Frontal cortex (tissue), 4 donors: ENCODE data around the gene KANSL1. TPM values are rescaled to one million over a fixed set of nuclear protein-coding genes. Genes with fewer than 3 reads are reported as not detected.
"Not testable (repeated sequence)": the region's sequence is repeated elsewhere in the genome, so short reads cannot be mapped to it uniquely, and the experiment has no call there.

Source experiments
- DNase-seq, 2 donors: peaks; one replicate each; pipeline ENCODE4 v3.0.0; 2012; ENCODE audit warnings: low spot score in 2 of 2
- FAIRE-seq: peaks from 2 replicates; lab custom pipeline; 2012; peaks lifted over from hg19 to GRCh38; lab: Jason Lieb, UNC
- total RNA-seq: library from RNA; depleted of rRNA; stranded (reverse); fragments of >200 nt; gene quantifications from one replicate; pipeline ENCODE4 v1.2.3, GENCODE V29; 2014
- donor health status: control.
- donor health status: control.
- donor health status: control.

Gene KANSL1
- total RNA-seq, 1 donor from 2014 or later = 113 TPM

DNA sequence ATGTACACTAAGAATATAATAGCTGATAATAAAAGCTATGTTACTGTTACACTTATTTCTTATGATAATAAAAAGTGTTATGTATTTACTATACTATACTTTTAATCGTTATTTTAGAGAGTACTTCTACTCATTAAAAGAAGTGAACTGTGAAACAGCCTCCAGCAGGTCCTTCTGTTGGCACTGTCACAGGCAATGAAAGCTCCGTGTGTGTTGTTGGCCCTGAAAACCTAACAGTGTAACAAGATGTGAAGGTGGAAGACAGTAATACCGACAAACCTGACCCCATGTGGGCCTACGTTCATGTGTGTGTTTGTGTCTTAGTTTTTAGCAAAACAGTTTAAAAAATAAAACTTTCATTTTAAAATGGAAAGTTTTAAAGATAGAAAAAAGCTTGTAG lies 102.4 kb downstream of the KANSL1 start:
- FAIRE-seq = no peak

DNA sequence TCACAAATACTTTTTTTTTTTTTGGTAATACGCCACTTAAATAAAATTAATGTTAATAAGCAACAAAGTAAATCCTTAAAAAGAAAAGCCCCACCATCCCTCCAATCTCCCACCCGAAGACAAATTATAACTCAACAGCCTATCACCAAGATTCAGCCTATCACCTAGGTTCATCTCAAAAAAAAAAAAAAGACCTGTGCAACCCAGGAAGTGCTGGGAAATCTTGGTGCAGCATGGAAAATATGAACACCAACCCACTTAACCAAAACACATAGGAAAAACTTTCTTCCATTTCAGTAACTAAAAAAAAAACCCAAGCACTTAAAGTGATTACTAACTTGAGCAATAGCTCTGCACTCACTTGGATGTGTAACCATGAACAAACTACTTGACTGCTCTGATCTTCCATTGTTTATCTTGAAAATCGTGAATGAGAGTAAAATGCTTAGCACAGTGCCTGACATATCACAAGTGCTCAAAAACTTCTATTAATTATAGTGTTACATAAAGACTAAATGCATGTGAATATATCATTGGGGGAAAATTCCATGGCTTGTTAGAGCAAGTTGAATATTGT lies 103.8 kb downstream of the KANSL1 start:
- no peak for DNase-seq

More for the DNA sequence above, 102.4 kb downstream of the KANSL1 start:
- DNase-seq = no peak

DNA sequence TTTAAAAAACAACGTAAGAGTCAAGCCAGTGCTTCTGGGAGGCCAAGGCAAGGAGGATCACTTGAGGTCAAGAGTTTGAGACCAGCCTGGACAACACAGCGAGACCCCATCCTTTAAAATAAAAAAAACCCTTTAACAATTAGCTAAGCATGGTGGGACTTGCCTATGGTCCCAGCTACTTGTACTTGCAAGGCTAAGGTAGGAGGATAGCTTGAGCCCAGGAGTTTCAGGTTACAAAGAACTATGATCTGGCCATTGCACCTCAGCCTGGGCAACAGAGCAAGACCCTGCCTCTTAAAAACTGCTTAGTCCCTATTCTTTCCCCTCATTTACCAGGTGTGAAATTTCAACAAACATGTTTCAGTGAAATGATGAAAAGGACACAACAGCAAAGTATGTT lies 104.6 kb downstream of the KANSL1 start:
- FAIRE-seq = no peak
- DNase-seq = no peak

More for the DNA sequence above, 103.8 kb downstream of the KANSL1 start:
- no peak for FAIRE-seq

DNA sequence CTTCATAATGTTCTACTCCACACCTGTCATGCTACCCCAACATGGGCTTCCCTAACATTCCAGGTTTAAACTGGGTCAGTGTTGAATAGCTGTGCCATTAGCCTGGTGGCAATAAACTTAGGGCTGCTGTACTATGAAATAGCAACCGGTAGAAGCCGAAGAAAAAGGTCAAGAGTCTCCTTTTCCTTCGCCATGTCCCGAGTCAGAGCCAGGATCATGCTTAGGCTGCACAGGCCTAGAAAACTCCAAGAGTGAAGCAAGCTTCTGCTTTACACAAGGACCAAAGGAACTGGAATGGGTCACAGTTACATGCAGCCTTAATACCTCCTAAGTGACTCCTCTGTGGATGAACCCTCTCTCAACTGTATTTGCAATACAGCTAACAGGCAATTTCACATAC lies 105.4 kb downstream of the KANSL1 start:
- FAIRE-seq, DNase-seq: not testable (repeated sequence)

DNA sequence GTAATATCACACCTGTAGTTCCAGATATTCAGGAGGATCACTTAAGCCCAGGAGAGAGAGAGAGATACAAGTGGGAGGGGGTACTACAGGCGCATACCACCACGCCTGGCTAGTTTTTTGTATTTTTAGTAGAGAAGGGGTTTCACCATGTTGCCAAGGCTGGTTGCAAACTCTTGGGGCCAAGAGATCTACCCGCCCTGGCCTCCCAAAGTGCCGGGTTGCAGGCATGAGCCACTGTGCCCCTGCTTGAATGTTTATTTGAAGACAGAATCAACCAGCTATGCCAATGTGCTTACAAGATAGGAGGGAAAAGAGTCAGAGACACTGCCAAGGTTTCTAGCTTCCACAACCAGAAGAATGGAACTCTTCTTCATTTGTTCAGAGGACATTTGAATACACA lies 106.4 kb downstream of the KANSL1 start:
- DNase-seq (no peak), FAIRE-seq (no peak)

- FAIRE-seq = no peak
Measured at GRCh38 chr17:46085522-46085921, 107.7 kb downstream of the KANSL1 start.

DNA sequence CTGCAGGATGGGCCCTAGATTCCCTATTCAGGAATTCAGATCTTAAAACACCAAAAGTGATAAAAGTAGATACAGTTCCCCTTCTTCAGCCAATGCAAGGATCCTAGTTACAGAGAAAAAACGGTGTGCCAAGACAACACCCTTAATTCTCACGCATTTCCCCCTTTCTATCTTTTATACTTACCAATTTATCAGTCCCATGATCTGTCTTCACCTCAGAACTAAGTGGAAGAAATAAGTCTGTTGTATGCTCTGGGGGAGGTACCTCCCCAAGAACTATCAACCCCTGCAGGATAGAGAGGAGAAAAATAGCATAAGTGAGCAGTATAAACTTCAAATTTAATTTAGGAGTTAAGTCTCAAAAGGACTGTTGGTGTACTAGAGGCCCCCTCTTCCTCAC lies 111.0 kb downstream of the KANSL1 start:
- no peak for FAIRE-seq

More at GRCh38 chr17:46085522-46085921, 107.7 kb downstream of the KANSL1 start:
- no peak for DNase-seq

DNA sequence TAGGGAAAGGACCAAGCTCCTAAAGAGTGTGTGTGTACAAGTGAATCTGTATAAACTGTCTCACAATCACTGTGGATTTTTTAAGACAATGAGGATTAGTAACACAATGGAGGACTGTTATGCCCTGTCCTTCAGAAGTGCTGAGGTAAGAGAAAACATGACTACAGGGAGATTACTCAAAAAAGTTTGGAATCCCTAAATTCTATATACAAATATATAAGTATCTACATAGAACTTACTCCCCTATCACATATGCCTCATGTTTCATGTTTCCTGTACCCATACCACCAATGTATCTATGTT lies 112.3 kb downstream of the KANSL1 start:
- DNase-seq = no peak
- no peak for FAIRE-seq

More for the DNA sequence above, 111.0 kb downstream of the KANSL1 start:
- DNase-seq = no peak

DNA sequence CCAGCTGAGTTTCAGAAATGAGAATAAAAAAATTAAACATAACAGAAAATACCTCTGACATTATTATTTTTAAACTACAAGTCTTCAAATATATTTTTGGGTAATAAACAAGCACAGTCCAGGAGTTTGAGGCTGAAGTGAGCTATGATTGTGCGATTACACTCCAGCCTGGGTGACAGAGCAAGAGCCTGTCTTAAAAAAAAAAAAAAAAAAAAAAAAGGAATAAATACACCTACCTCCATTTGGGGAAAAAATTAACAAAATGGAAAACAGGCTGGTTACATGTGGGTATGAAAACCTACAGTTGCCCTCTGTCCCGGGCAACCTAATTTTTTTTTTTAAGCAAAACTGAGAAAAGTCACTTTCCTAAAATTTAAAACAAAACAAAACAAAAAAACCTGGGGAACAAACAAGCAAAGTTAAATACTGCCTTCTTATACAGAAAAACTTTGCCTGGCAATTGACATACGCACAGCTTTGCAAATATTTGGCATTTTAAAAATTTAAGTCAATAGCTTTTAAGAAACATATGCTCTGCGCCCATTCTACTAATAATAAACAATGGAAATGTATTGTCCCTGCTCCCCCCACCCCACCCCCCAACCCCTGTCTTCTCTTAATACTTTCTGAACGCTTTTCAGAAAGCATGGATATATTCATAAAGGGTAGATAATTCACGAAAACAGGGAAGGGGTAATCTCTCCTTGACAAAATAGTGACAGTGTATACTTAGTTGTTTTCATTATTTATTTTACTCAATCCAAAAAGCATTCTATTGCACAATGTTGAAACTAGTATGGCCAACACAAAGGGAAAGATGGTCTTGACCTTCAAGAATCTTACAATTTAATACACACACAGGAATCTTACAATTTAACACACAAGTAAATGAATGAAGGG lies 112.9 kb downstream of the KANSL1 start:
- FAIRE-seq (no peak), DNase-seq (no peak)

- FAIRE-seq (no peak), DNase-seq (no peak)
Measured at GRCh38 chr17:46078675-46079074, 114.6 kb downstream of the KANSL1 start.

GRCh38 chr17:46074540-46074939 lies 118.7 kb downstream of the KANSL1 start:
- DNase-seq (no peak), FAIRE-seq (no peak)

DNA sequence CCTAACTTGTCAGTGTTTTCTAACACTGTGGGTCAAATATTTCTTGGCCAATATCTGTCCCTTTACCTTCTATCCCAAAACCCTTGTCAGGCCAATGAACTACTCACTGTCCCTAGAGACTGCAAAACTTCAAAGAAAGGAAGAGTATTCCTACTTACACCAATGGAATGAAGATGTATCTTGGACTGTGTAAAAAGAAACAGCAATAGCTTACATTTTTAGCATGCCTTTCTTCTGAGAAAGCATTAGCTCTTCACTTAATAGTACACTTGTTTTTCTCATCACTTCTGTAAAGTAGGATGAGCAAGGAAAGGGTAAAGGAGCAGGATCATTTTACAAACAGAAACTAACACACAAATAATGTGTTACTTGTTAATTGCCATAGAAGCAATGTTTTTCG lies 120.2 kb downstream of the KANSL1 start:
- FAIRE-seq = no peak

DNA sequence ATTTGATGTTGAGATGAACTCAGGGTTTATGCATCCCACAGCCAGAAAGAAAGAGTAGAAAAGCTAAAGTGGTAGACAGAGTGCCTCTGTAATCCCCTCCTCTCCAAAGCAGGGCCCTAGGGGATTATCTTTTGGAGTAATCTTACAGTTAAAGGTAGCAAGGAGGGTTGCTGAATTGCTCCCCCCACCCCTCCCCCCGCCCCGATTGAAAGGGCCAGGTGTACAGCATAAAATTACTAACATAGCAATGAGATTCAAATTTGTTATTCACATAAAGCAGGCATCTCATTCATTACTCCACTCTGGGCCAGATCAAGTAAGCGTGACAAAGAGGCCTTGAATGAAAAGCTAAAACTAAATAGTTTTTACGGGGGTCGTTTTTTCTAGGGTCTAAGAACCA lies 121.4 kb downstream of the KANSL1 start:
- no peak for FAIRE-seq

More for the DNA sequence above, 120.2 kb downstream of the KANSL1 start:
- DNase-seq = no peak

DNA sequence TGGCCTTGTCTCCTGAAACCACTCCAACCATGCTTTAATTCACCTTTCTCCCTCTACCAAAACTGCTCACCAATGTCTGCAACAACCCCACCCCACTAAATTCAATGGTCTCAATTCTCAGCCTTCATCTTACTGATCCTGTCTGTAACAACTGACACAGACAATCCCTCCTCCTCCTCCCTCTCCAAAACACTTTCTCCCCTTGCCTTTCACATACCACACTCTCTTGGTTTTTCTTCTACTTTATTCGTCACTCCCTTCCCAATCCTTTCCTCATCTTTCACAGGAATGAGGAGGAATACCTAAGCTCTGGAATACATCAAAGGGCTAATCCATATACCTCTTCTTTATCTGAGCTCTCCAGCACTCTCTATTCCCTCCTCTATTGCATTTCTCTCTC lies 128.8 kb downstream of the KANSL1 start:
- no peak for DNase-seq
- no peak for FAIRE-seq

More for the DNA sequence above, 121.4 kb downstream of the KANSL1 start:
- DNase-seq = no peak

DNA sequence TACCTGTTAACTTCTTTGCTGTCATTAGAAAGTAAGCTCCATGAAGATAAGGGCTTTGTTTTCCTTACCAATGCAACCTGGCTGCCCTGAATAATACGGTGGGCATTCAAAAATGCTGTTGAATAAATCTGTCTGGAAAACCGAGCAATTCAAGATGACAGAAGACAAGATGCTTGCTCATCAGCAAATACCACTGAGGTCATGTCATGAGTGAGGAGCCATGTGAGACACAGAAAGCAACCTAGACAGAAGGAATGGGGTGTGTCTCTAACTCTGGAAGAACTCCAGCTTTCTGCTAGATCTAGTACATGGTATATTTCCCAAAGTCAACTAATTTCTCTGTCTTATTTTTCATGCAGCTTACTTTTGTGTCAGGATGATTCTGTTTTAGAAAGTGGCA lies 130.0 kb downstream of the KANSL1 start:
- DNase-seq = no peak
- no peak for FAIRE-seq

GRCh38 chr17:46061435-46061834 lies 131.8 kb downstream of the KANSL1 start:
- no peak for FAIRE-seq
- DNase-seq = no peak

DNA sequence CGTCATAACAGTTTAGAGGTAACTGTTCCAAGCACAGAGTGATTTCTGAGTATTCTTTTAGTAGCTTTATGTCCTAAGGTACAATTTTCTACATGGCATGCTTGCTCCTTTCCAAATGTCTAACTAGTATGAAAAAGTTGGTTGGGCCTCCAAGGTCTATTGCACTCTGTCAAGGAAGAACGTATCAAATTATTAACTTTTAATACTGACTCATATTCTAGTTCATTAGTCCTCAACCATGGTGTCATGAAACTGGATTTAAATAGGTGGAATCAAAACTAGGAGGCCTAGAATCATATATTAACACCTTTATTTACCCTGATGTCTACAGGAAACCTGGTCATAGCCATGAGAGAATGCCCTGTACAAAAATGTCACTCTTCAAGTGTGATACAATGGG lies 132.8 kb downstream of the KANSL1 start:
- DNase-seq (no peak), FAIRE-seq (no peak)

- FAIRE-seq (no peak), DNase-seq (no peak)
Measured at GRCh38 chr17:46059486-46059885, 133.7 kb downstream of the KANSL1 start.

- DNase-seq (no peak), FAIRE-seq (no peak)
Measured at GRCh38 chr17:46057366-46057765, 135.9 kb downstream of the KANSL1 start.

DNA sequence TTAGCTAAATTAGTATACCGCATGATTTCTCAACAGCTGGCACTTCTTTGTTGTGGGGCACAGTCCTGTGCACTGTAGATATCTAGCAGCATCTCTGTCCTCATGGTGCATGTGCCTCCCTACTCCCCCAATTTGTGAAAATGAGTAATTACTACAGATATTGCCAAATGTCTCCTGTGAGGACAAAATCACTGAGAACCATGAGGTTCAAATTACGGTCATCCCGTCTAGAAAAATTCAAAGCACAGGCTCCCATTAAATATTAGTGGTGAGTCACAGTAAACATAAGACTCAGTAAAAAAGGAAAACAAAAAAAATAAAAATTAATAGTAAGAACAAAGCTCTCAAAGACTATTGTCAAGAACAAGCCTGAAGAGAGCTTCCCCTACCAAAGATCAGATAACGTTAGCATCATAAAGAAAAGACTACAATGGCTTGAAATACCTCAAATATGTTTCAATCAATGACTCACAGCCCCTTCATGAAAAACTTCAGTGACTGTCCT lies 136.4 kb downstream of the KANSL1 start:
- no peak for DNase-seq
- FAIRE-seq = no peak

DNA sequence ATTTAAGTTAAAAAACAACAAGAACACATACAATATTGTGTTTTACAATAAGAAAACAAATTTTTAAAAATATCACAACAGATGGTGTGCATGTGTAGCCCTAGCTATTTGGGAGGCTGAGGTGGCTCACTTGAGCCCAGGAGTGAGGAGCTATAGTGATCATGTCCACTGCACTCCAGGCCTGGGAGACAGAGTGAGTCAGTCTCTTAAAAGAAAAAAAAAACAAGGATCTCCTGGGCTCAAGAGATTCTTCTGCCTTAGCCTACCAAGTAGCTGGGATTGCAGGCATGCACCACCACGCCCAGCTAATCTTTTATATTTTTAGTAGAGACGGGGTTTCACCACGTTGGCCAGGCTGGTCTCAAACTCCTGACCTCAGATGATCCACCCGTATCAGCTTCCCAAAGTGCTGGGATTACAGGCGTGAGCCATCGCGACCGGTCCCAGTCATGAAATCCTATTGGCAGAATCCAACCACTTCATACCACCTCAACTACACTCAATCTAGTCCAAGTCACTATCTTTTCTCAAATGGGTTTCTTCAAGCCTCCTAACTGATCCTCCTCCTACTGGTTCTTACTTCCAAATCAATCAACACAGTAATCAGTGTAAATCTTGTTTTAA lies 139.2 kb downstream of the KANSL1 start:
- DNase-seq (no peak), FAIRE-seq (no peak)
